T-helper 17 cell (primary cell): ENCODE measurements around the gene PYROXD2. TPM values are rescaled to one million over a fixed set of nuclear protein-coding genes. Genes with fewer than 3 reads are reported as not detected.

Source experiments
- total RNA-seq, 4 donors: library from RNA in 2 of 4; stranded (reverse) in 2 of 4; gene quantifications; one replicate each; pipeline ENCODE4 v1.2.3 and lab custom pipeline; 2022 to 2026

Gene PYROXD2
- total RNA-seq, 2 donors from 2014 or later = 21.5 to 25.4 TPM

Other genes starting within 250 kb of the PYROXD2 start
- not detected for gene LOXL4, start 147.0 kb downstream of the PYROXD2 start, total RNA-seq
- gene HPS1, start 31.8 kb upstream of the PYROXD2 start, total RNA-seq = 10 to 100 TPM; 76.5 to 79.3 TPM